Coronary artery (tissue), 2 donors: ENCODE measurements around the gene CLEC2B.

ENCODE experiments used
- DNase-seq: peaks from one replicate; pipeline ENCODE4 v3.0.0-alpha.2; 2017; ENCODE audit warnings: low spot score
- H3K27ac ChIP-seq, 2 donors: fragments of 200-600 bp; sonication (generic); one replicate each; pipeline ENCODE4 v1.5.1; 2016 to 2019
- H3K4me3 ChIP-seq: fragments of 200-600 bp; sonication (generic); 2 replicates; pipeline ENCODE4 v1.5.1; 2016; ENCODE audit warnings: mild to moderate bottlenecking, moderate library complexity
- TF ChIP-seq, protein P1 (sequence below): fragments of 200-600 bp; sonication (generic); IDR thresholded peaks from one replicate; pipeline ENCODE4 v1.5.1; 2019; ENCODE audit warnings: antibody characterized with exemption

CLEC2B gene

DNA sequence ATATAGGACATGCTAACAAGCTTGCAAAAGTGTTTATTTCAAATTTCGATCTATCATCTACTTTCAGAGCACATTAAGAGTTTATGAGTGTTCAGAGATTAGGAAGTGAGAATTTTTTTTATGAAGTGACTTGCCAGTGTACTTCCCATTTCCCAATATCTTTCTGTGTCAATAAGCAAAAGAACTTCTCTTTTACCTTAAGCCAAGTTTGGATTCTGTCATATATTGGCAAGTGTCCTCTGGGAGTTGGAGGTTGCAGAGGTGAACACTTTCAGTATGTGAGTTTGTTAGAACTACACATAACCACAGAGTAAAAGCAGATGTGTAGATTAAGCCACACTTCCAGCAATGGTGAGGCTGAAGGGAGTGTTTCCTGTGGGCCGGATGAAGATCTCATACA, 58.5 kb downstream of the CLEC2B start:
- TF ChIP-seq, protein P1, sequence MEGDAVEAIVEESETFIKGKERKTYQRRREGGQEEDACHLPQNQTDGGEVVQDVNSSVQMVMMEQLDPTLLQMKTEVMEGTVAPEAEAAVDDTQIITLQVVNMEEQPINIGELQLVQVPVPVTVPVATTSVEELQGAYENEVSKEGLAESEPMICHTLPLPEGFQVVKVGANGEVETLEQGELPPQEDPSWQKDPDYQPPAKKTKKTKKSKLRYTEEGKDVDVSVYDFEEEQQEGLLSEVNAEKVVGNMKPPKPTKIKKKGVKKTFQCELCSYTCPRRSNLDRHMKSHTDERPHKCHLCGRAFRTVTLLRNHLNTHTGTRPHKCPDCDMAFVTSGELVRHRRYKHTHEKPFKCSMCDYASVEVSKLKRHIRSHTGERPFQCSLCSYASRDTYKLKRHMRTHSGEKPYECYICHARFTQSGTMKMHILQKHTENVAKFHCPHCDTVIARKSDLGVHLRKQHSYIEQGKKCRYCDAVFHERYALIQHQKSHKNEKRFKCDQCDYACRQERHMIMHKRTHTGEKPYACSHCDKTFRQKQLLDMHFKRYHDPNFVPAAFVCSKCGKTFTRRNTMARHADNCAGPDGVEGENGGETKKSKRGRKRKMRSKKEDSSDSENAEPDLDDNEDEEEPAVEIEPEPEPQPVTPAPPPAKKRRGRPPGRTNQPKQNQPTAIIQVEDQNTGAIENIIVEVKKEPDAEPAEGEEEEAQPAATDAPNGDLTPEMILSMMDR = no peak
- Histone ChIP-seq H3K27ac (no peak overlapping the region), H3K4me3 (no peak overlapping the region)
- no peak for DNase-seq

DNA sequence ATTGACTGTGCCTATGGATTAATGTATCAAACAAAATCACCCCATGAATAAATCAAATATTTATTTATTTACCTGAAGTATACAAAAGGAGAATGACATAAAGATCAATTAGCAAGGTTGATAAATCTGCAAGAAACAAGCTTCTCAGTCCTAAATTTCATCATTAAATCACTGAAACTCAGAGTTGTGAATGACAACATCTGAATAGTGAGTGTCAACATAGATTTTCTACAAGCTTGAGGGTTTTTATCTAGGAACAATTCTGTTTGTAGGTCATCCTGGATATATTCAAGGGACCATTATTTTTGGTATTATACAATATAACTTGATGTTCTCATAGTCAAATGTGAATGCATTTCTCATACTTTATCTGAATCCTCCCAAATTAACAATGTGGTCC, 59.3 kb downstream of the CLEC2B start:
- no peak for DNase-seq
- Histone ChIP-seq H3K27ac (no peak overlapping the region), H3K4me3 (no peak overlapping the region)
- TF ChIP-seq, protein P1 = no peak

DNA sequence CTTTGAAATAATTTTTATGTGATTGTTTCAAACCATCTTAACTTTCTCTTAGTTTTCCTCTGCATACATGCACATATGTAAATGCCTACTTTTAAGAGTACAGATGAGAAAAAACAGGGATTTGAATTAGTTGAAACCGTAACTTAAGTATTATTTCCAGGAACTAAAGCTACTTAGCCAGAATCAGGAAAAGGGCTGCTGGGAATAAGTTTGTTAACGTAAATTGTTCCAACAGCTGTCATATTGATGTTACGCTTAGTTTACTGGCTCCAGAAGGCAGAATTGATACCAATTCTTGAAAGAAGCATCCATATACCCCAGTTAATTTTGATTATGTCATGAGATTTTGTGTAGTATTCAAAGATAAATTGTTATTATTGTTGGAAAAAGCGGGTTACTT, 59.8 kb downstream of the CLEC2B start:
- Histone ChIP-seq H3K27ac (no peak overlapping the region), H3K4me3 (no peak overlapping the region)
- TF ChIP-seq, protein P1 = no peak
- DNase-seq = no peak

DNA sequence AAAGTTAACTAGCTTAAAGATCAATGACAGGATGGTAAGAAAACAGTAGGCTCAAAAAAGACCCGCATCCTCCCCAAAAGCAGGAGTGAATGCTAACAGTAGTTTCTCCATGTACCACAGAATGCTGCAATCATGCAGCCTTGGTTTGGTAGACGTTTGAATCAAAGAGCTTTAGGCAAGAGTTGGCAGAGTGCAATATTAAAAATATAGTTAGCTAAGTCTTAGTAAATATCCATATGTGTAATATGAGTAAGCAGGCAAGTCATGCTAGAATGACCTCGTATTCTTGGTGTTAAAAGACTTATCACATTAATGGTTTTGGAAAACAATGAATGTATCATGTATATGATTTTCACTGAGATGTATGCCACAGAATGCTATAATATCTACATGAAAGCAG, 60.6 kb downstream of the CLEC2B start:
- Histone ChIP-seq H3K27ac (no peak overlapping the region), H3K4me3 (no peak overlapping the region)
- DNase-seq = no peak
- TF ChIP-seq, protein P1 = no peak

DNA sequence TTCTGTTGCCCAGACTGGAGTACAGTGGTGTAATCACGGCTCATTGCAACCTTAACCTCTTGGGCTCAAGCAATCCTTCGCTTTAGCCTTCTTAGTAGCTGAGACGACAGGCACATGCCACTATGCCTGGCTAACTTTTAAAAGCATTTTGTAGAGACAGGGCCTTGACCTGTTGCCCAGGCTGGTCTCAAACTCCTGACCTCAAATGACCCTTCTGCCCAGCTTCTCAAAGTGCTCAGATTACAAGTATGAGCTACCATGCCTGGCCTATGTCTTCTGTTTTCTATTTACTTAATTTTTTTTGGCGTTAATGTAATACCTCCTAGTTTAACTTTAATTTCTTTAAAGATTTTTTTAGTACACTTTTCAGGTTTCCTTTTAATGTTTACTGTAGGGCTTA, 62.4 kb downstream of the CLEC2B start:
- TF ChIP-seq, protein P1 = no peak
- H3K4me3 ChIP-seq = no peak overlapping the region
- no peak overlapping the region for H3K27ac ChIP-seq
- no peak for DNase-seq

DNA sequence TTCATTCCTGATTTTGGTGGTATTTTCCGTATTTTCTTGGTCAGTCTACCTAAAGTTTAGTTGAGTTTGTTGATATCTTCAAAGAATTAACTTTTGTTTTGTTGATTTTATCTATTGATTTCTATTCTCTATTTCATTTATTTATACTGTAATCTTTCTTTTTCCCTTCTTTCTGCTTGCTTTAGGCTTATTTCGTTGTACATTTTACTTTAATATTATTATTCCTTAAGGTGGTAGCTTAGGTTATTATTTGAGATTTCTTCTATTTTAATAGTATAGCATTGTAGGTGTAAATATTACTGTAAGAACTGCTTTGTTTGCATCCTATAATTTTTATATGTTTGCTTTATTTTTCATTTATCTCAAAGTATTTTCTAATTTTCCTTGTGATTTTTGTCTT, 63.3 kb downstream of the CLEC2B start:
- TF ChIP-seq, protein P1 = no peak
- no peak overlapping the region for H3K4me3 ChIP-seq
- DNase-seq = no peak
- H3K27ac ChIP-seq = no peak overlapping the region
